Measurements from ENCODE around the gene ZNF280B. TPM values are rescaled to one million over a fixed set of nuclear protein-coding genes. Genes with fewer than 3 reads are reported as not detected.
"Not testable (repeated sequence)": the region's sequence is repeated elsewhere in the genome, so short reads cannot be mapped to it uniquely, and the experiment has no call there.

The ZNF280B gene
- total RNA-seq, 2 experiments from 2014 or later = 2.6 TPM

GRCh38 chr22:22532547-22533071, 24.1 kb upstream of the ZNF280B start:
- not testable (repeated sequence) for ATAC-seq, H3K27ac Mint-ChIP-seq
- CTCF ChIA-PET = interaction anchor here (2.0 kb wide), 1 partner anchor 27 kb away, joined by 7 read pairs; the partner anchor contains the start of gene PRAME

GRCh38 chr22:22531770-22532546, 23.4 kb upstream of the ZNF280B start:
- Mint-ChIP-seq H3K4me1 (ENCODE audit: low read depth) (no peaks in the 10 kb centered on the region), H3K9me3 (ENCODE audit: insufficient read depth) (no peaks in the 10 kb centered on the region), H3K27ac (no peak overlapping the region), H3K27me3 (ENCODE audit: low read depth) (peaks cover 8% of the 10 kb centered on the region), H3K4me3 (no peak overlapping the region), H3K36me3 (ENCODE audit: low read depth) (no peaks in the 10 kb centered on the region)
- ATAC-seq (no peak), DNase-seq (no peak)
- ChIA-PET CTCF (interaction anchor here (2.0 kb wide), 1 partner anchor 27 kb away, joined by 7 read pairs; the partner anchor contains the start of gene PRAME), POLR2A (interaction anchor here (1.2 kb wide), 1 partner anchor 12 kb away, joined by 3 read pairs; the partner anchor contains the start of gene ZNF280A)

More at GRCh38 chr22:22532547-22533071, 24.1 kb upstream of the ZNF280B start:
- DNase-seq; H3K9me3 Mint-ChIP-seq (ENCODE audit: insufficient read depth); POLR2A ChIA-PET; H3K4me1 Mint-ChIP-seq (ENCODE audit: low read depth); H3K36me3 Mint-ChIP-seq (ENCODE audit: low read depth); H3K4me3 Mint-ChIP-seq; H3K27me3 Mint-ChIP-seq (ENCODE audit: low read depth): not testable (repeated sequence)

- peaks cover 16% of the 10 kb centered on the region for H3K27me3 Mint-ChIP-seq (ENCODE audit: low read depth)
- no peak overlapping the region for H3K27ac Mint-ChIP-seq
- CTCF ChIA-PET = no interaction called here
- ATAC-seq = no peak
- no peaks in the 10 kb centered on the region for H3K4me1 Mint-ChIP-seq (ENCODE audit: low read depth)
- POLR2A ChIA-PET = no interaction called here
- no peak for DNase-seq
- H3K4me3 Mint-ChIP-seq = no peak overlapping the region
- H3K36me3 Mint-ChIP-seq (ENCODE audit: low read depth) = no peaks in the 10 kb centered on the region
- no peaks in the 10 kb centered on the region for H3K9me3 Mint-ChIP-seq (ENCODE audit: insufficient read depth)
These were observed 20.2 kb upstream of the ZNF280B start for GRCh38 chr22:22528780-22529179.

- Mint-ChIP-seq H3K27me3 (ENCODE audit: low read depth) (peaks cover 16% of the 10 kb centered on the region), H3K36me3 (ENCODE audit: low read depth) (no peaks in the 10 kb centered on the region), H3K4me3 (no peak overlapping the region), H3K9me3 (ENCODE audit: insufficient read depth) (no peaks in the 10 kb centered on the region), H3K4me1 (ENCODE audit: low read depth) (no peaks in the 10 kb centered on the region), H3K27ac (no peak overlapping the region)
- ATAC-seq (no peak), DNase-seq (no peak)
- ChIA-PET CTCF (no interaction called here), POLR2A (no interaction called here)
These were observed 18.8 kb upstream of the ZNF280B start for GRCh38 chr22:22527312-22527711.

GRCh38 chr22:22526125-22526912, 17.8 kb upstream of the ZNF280B start:
- Mint-ChIP-seq H3K9me3 (ENCODE audit: insufficient read depth) (no peaks in the 10 kb centered on the region), H3K4me1 (ENCODE audit: low read depth) (no peaks in the 10 kb centered on the region), H3K27me3 (ENCODE audit: low read depth) (peaks cover 16% of the 10 kb centered on the region), H3K27ac (no peak overlapping the region), H3K36me3 (ENCODE audit: low read depth) (no peaks in the 10 kb centered on the region), H3K4me3 (no peak overlapping the region)
- ChIA-PET CTCF (no interaction called here), POLR2A (no interaction called here)
- ATAC-seq (no peak), DNase-seq (no peak)

GRCh38 chr22:22523494-22523893, 15.0 kb upstream of the ZNF280B start:
- POLR2A ChIA-PET = interaction anchor here (0.6 kb wide), 1 partner anchor 440 kb away, joined by 4 read pairs; no protein-coding TSS in a partner anchor
- Mint-ChIP-seq H3K4me1 (ENCODE audit: low read depth) (no peaks in the 10 kb centered on the region), H3K27ac (no peak overlapping the region), H3K27me3 (ENCODE audit: low read depth) (peaks cover 16% of the 10 kb centered on the region), H3K4me3 (no peak overlapping the region), H3K9me3 (ENCODE audit: insufficient read depth) (no peaks in the 10 kb centered on the region), H3K36me3 (ENCODE audit: low read depth) (no peaks in the 10 kb centered on the region)
- CTCF ChIA-PET = no interaction called here
- ATAC-seq (no peak), DNase-seq (no peak)

GRCh38 chr22:22521631-22522030, 13.1 kb upstream of the ZNF280B start:
- Mint-ChIP-seq H3K27ac (no peak overlapping the region), H3K9me3 (ENCODE audit: insufficient read depth) (no peaks in the 10 kb centered on the region), H3K4me3 (no peak overlapping the region), H3K27me3 (ENCODE audit: low read depth) (peaks cover 18% of the 10 kb centered on the region), H3K4me1 (ENCODE audit: low read depth) (no peaks in the 10 kb centered on the region), H3K36me3 (ENCODE audit: low read depth) (no peaks in the 10 kb centered on the region)
- no peak for ATAC-seq
- no peak for DNase-seq
- POLR2A ChIA-PET = no interaction called here
- CTCF ChIA-PET = no interaction called here

GRCh38 chr22:22520667-22521602, 12.4 kb upstream of the ZNF280B start:
- CTCF ChIA-PET = interaction anchor here (0.8 to 2.7 kb wide), 2 partner anchors 13 to 57 kb away, joined by 3 to 13 read pairs; partner anchors contain the start of gene ZNF280B
- no peak for DNase-seq
- Mint-ChIP-seq H3K27ac (no peak overlapping the region), H3K27me3 (ENCODE audit: low read depth) (peaks cover 18% of the 10 kb centered on the region), H3K4me1 (ENCODE audit: low read depth) (no peaks in the 10 kb centered on the region), H3K9me3 (ENCODE audit: insufficient read depth) (no peaks in the 10 kb centered on the region), H3K4me3 (no peak overlapping the region), H3K36me3 (ENCODE audit: low read depth) (no peaks in the 10 kb centered on the region)
- no peak for ATAC-seq
- POLR2A ChIA-PET = interaction anchor here (1.0 kb wide), 1 partner anchor 11 kb away, joined by 3 read pairs; no protein-coding TSS in a partner anchor

GRCh38 chr22:22520020-22520656, 11.6 kb upstream of the ZNF280B start, which contains the start of gene ZNF280A:
TSS of gene ZNF280A (minus strand) at chr22:22520270. CDS start at chr22:22515630, 4,640 bp downstream.
- Mint-ChIP-seq H3K27me3 (ENCODE audit: low read depth) (peaks cover 23% of the 10 kb centered on the region), H3K27ac (no peak within 1 kb of the TSS), H3K4me3 (no peak within 1 kb of the TSS), H3K36me3 (ENCODE audit: low read depth) (no peaks in the 10 kb centered on the region), H3K9me3 (ENCODE audit: insufficient read depth) (no peaks in the 10 kb centered on the region), H3K4me1 (ENCODE audit: low read depth) (no peaks in the 10 kb centered on the region)
- ChIA-PET POLR2A (interaction anchor here (1.0 kb wide), 1 partner anchor 11 kb away, joined by 3 read pairs; no protein-coding TSS in a partner anchor), CTCF (interaction anchor here (0.8 to 2.7 kb wide), 2 partner anchors 12 to 56 kb away, joined by 3 to 13 read pairs; partner anchors contain the start of gene ZNF280B)
- ATAC-seq = no peak
- DNase-seq = no peak

GRCh38 chr22:22519591-22519990, 11.0 kb upstream of the ZNF280B start:
- CTCF ChIA-PET = interaction anchor here (0.8 to 2.7 kb wide), 2 partner anchors 11 to 55 kb away, joined by 3 to 13 read pairs; partner anchors contain the start of gene ZNF280B
- no peak for DNase-seq
- Mint-ChIP-seq H3K4me1 (ENCODE audit: low read depth) (no peaks in the 10 kb centered on the region), H3K36me3 (ENCODE audit: low read depth) (no peaks in the 10 kb centered on the region), H3K4me3 (no peak overlapping the region), H3K27me3 (ENCODE audit: low read depth) (peaks cover 25% of the 10 kb centered on the region), H3K9me3 (ENCODE audit: insufficient read depth) (no peaks in the 10 kb centered on the region), H3K27ac (no peak overlapping the region)
- POLR2A ChIA-PET = interaction anchor here (1.0 kb wide), 1 partner anchor 12 kb away, joined by 3 read pairs; no protein-coding TSS in a partner anchor
- no peak for ATAC-seq
